GM21723 (cell line): ENCODE data around the gene PAX3.

Experiments used
- ATAC-seq: cut with Tn5 transposase; IDR thresholded peaks from one replicate; pipeline ENCODE4 v1.9.1; 2021; ENCODE audit warnings: mild to moderate bottlenecking, moderate library complexity; ENCODE audit not compliant: unreplicated experiment

The PAX3 gene

GRCh38 chr2:222232372-222232771, 66.4 kb downstream of the PAX3 start:
- ATAC-seq = no peak

- ATAC-seq = no peak
Observed at GRCh38 chr2:222228054-222228453, 70.7 kb downstream of the PAX3 start.

- no peak for ATAC-seq
Observed at GRCh38 chr2:222218786-222219185, 80.0 kb downstream of the PAX3 start.

- no peak for ATAC-seq
Observed at GRCh38 chr2:222217712-222218111, 81.1 kb downstream of the PAX3 start.

GRCh38 chr2:222214885-222215284, 83.9 kb downstream of the PAX3 start:
- ATAC-seq = no peak

GRCh38 chr2:222213049-222213448, 85.7 kb downstream of the PAX3 start:
- ATAC-seq = no peak

GRCh38 chr2:222212571-222212970, 86.2 kb downstream of the PAX3 start:
- ATAC-seq = no peak

GRCh38 chr2:222208010-222208690, 90.6 kb downstream of the PAX3 start:
- ATAC-seq = no peak

GRCh38 chr2:222205136-222205535, 93.7 kb downstream of the PAX3 start:
- no peak for ATAC-seq

- ATAC-seq = no peak
Observed at GRCh38 chr2:222203041-222203440, 95.8 kb downstream of the PAX3 start.

GRCh38 chr2:222196159-222196558, 102.6 kb downstream of the PAX3 start:
- ATAC-seq = no peak

GRCh38 chr2:222194669-222195068, 104.1 kb downstream of the PAX3 start:
- no peak for ATAC-seq

- ATAC-seq = no peak
Observed at GRCh38 chr2:222193328-222193983, 105.3 kb downstream of the PAX3 start.

- no peak for ATAC-seq
Observed at GRCh38 chr2:222180619-222181018, 118.2 kb downstream of the PAX3 start.

- no peak for ATAC-seq
Observed at GRCh38 chr2:222179592-222179991, 119.2 kb downstream of the PAX3 start.

- ATAC-seq = no peak
Observed at GRCh38 chr2:222178450-222178849, 120.3 kb downstream of the PAX3 start.

- no peak for ATAC-seq
Observed at GRCh38 chr2:222176890-222177289, 121.9 kb downstream of the PAX3 start.

- ATAC-seq = no peak
Observed at GRCh38 chr2:222174450-222174849, 124.3 kb downstream of the PAX3 start.

GRCh38 chr2:222169346-222169745, 129.5 kb downstream of the PAX3 start:
- ATAC-seq = no peak

GRCh38 chr2:222167762-222168161, 131.0 kb downstream of the PAX3 start:
- no peak for ATAC-seq

- no peak for ATAC-seq
Observed at GRCh38 chr2:222160944-222161343, 137.9 kb downstream of the PAX3 start.

- no peak for ATAC-seq
Observed at GRCh38 chr2:222160125-222160524, 138.7 kb downstream of the PAX3 start.

- no peak for ATAC-seq
Observed at GRCh38 chr2:222159221-222159620, 139.6 kb downstream of the PAX3 start.
